SK-N-SH (cell line): ENCODE data around the gene INHBB. TPM values are rescaled to one million over a fixed set of nuclear protein-coding genes. Genes with fewer than 3 reads are reported as not detected.

ENCODE experiments used
- CTCF ChIA-PET: fragments of 300-600, 350-600 bp; formaldehyde crosslinking; extraction: SDS; loops from one replicate; lab custom pipeline; 2021; lab: Yijun Ruan, JAX
- POLR2A ChIA-PET: fragments of 350-600 bp; sonication (Branson Sonifier 250); formaldehyde crosslinking; extraction: SDS; loops from one replicate; lab custom pipeline; 2020; ENCODE audit warnings: antibody characterized with exemption, inconsistent platforms; lab: Yijun Ruan, JAX
- DNase-seq: peaks from one replicate; pipeline ENCODE4 v3.0.0; 2012
- H2AFZ ChIP-seq: fragments of 200-600 bp; sonication (generic); 2 replicates; pipeline ENCODE4 v1.8.1; 2016; ENCODE audit warnings: antibody characterized with exemption, mild to moderate bottlenecking, low read depth
- H3F3A ChIP-seq: fragments of 200-600 bp; sonication (generic); replicated peaks from 2 replicates; pipeline ENCODE3; 2016; ENCODE audit warnings: antibody characterized with exemption, mild to moderate bottlenecking; ENCODE audit not compliant: insufficient read depth
- H3K27ac ChIP-seq, 2 experiments: fragments of 200-500 bp in 1 of 2; fragments of 200-600 bp in 1 of 2; sonication (Bioruptor generic) in 1 of 2; sonication (generic), shearing (Covaris generic) in 1 of 2; 2 replicates each; pipeline versions ENCODE4 v1.5.1 to v1.6.1; 2014 to 2016; ENCODE audit warnings: low read depth in 2 of 2, inconsistent platforms in 1 of 2, low read length in 1 of 2, mild to moderate bottlenecking in 1 of 2, mixed read lengths in 1 of 2
- H3K27me3 ChIP-seq: fragments of 200-600 bp; sonication (generic), shearing (Covaris generic); 2 replicates; pipeline ENCODE4 v1.6.1; 2016; ENCODE audit warnings: mixed run types; ENCODE audit not compliant: insufficient read depth
- H3K36me3 ChIP-seq, 2 experiments: fragments of 200-500 bp in 1 of 2; fragments of 200-600 bp in 1 of 2; sonication (Bioruptor generic) in 1 of 2; sonication (generic) in 1 of 2; replicated peaks in 1 of 2; 2 replicates each; pipeline versions ENCODE3 to v1.5.1; 2014 to 2016; ENCODE audit warnings: low read length in 1 of 2, mild to moderate bottlenecking in 1 of 2; ENCODE audit not compliant: insufficient read depth in 2 of 2, control insufficient read depth in 1 of 2
- H3K4me1 ChIP-seq, 2 experiments: fragments of 200-500 bp in 1 of 2; fragments of 200-600 bp in 1 of 2; sonication (Bioruptor generic) in 1 of 2; sonication (generic), shearing (Covaris generic) in 1 of 2; 2 replicates each; pipeline versions ENCODE4 v1.5.1 to v1.6.1; 2014 to 2016; ENCODE audit warnings: low read depth in 1 of 2, low read length in 1 of 2, mixed run types in 1 of 2; ENCODE audit not compliant: insufficient read depth in 2 of 2, control insufficient read depth in 1 of 2
- H3K4me2 ChIP-seq: fragments of 200-600 bp; sonication (generic), shearing (Covaris generic); 2 replicates; pipeline ENCODE4 v1.6.1; 2017; ENCODE audit warnings: mixed run types
- H3K4me3 ChIP-seq, 2 experiments: fragments of 200-500 bp in 1 of 2; fragments of 200-600 bp in 1 of 2; sonication (Bioruptor generic) in 1 of 2; sonication (generic), shearing (Covaris generic) in 1 of 2; 2 replicates each; pipeline versions ENCODE4 v1.5.1 to v1.8.1; 2014 to 2016; ENCODE audit warnings: low read depth in 2 of 2, inconsistent platforms in 1 of 2, low read length in 1 of 2, mild to moderate bottlenecking in 1 of 2, mixed read lengths in 1 of 2, moderate library complexity in 1 of 2
- H3K79me2 ChIP-seq: fragments of 200-600 bp; sonication (generic); 2 replicates; pipeline ENCODE4 v1.8.1; 2017; ENCODE audit warnings: mild to moderate bottlenecking; ENCODE audit not compliant: insufficient read depth
- H3K9ac ChIP-seq: fragments of 200-600 bp; sonication (generic); 2 replicates; pipeline ENCODE4 v1.6.1; 2017; ENCODE audit warnings: mixed run types
- H3K9me2 ChIP-seq: fragments of 200-600 bp; sonication (generic); 2 replicates; pipeline ENCODE4 v1.6.1; 2017; ENCODE audit warnings: mixed run types
- H3K9me3 ChIP-seq: fragments of 200-600 bp; sonication (generic); 2 replicates; pipeline ENCODE4 v1.6.1; 2017; ENCODE audit warnings: mixed run types, mild to moderate bottlenecking, moderate library complexity
- H4K20me1 ChIP-seq: fragments of 200-600 bp; sonication (generic); 2 replicates; pipeline ENCODE4 v1.6.1; 2017; ENCODE audit warnings: mild to moderate bottlenecking, mixed run types; ENCODE audit not compliant: insufficient read depth
- CHD2 ChIP-seq: fragments of 150-350 bp; IDR thresholded peaks from 2 replicates; pipeline ENCODE4 v1.6.1; 2018; ENCODE audit warnings: low read length; ENCODE audit not compliant: partially characterized antibody
- ELF1 ChIP-seq: IDR thresholded peaks from 2 replicates; pipeline ENCODE4 v1.4.0; 2012
- EP300 ChIP-seq, 2 experiments: IDR thresholded peaks; 2 replicates each; pipeline versions ENCODE4 v1.4.0 to v1.6.1; 2012; ENCODE audit warnings: borderline replicate concordance in 1 of 2, low read depth in 1 of 2, low read length in 1 of 2
- EZH2phosphoT487 ChIP-seq: fragments of 200-600 bp; sonication (generic); IDR thresholded peaks from 2 replicates; pipeline ENCODE4 v1.6.1; 2017; ENCODE audit warnings: low read depth, mixed run types, mild to moderate bottlenecking, antibody characterized with exemption, moderate library complexity, borderline replicate concordance
- FOXM1 ChIP-seq: IDR thresholded peaks from 2 replicates; pipeline ENCODE4 v1.4.0; 2012; ENCODE audit warnings: low read depth, mild to moderate bottlenecking
- GATA2 ChIP-seq: sonication (generic); formaldehyde crosslinking; IDR thresholded peaks from 2 replicates; pipeline ENCODE4 v1.5.0; 2020; ENCODE audit warnings: mild to moderate bottlenecking, missing genetic modification reagents
- MEF2A ChIP-seq: IDR thresholded peaks from 2 replicates; pipeline ENCODE4 v1.4.0; 2012; ENCODE audit warnings: low read depth, borderline replicate concordance
- MXI1 ChIP-seq: IDR thresholded peaks from 2 replicates; pipeline ENCODE4 v1.6.1; 2012; ENCODE audit warnings: mild to moderate bottlenecking, low read depth, low read length, improper control_type of control experiment
- RXRA ChIP-seq: IDR thresholded peaks from 2 replicates; pipeline ENCODE4 v1.4.0; 2012; ENCODE audit warnings: low read depth, mild to moderate bottlenecking, borderline replicate concordance
- TAF1 ChIP-seq: IDR thresholded peaks from 2 replicates; pipeline ENCODE4 v1.6.1; 2012; ENCODE audit warnings: low read depth, mild to moderate bottlenecking, low read length, moderate library complexity, borderline replicate concordance
- TCF12 ChIP-seq: IDR thresholded peaks from 2 replicates; pipeline ENCODE4 v1.4.0; 2012
- YY1 ChIP-seq: IDR thresholded peaks from 2 replicates; pipeline ENCODE4 v1.4.0; 2012; ENCODE audit warnings: low read depth, mild to moderate bottlenecking
- WGBS: methylation state at CpG from one replicate; pipeline ENCODE4 v1.1.6; 2017; ENCODE audit warnings: low lambda C conversion rate; 5-methylcytosine and 5-hydroxymethylcytosine counted together
- polyA plus RNA-seq, 3 experiments: library from polyadenylated mRNA; depleted of rRNA; stranded (reverse); fragments of >200 nt; gene quantifications; 2 replicates each; pipeline ENCODE4 v1.2.3, GENCODE V29; 2012
- TF ChIP-seq, protein P1 (sequence below): IDR thresholded peaks from 2 replicates; pipeline ENCODE4 v1.4.0; 2012; ENCODE audit warnings: low read depth
- TF ChIP-seq, protein P2 (sequence below): fragments of 150-350 bp; IDR thresholded peaks from 2 replicates; pipeline ENCODE4 v1.6.1; 2016; ENCODE audit warnings: mild to moderate bottlenecking, low read depth, low read length
- TF ChIP-seq, protein P3 (sequence below): IDR thresholded peaks from 2 replicates; pipeline ENCODE4 v1.4.0; 2012; ENCODE audit warnings: low read depth, borderline replicate concordance
- TF ChIP-seq, protein P4 (sequence below): IDR thresholded peaks from 2 replicates; pipeline ENCODE4; 2012

INHBB gene
- polyA plus RNA-seq, 1 of the 3 experiments (the other 2 are of a cell fraction) = 0.03 TPM

DNA sequence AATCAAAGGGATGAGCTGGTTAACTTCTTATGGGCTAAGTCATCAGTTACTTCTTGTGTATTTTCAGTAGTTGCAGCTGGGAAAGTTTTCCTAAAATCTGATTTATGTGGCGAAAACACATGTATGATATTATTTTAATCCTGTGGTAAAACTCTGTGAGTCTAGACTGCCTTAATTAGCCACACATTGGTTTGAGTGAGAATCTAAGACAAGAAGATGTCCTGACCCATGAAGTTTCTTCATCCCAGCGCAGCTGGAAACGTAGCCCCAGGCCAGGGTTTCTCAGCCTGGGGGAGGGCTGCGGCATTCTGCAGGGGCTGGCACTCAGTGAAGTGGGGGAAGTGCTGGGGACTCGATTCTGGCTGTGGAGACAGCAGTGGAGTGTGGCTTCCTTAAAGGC, 44.7 kb upstream of the INHBB start:
- H3K36me3 ChIP-seq = peaks cover 13 to 17% of the 10 kb centered on the region in 2 experiments
- POLR2A ChIA-PET = no interaction called here

DNA sequence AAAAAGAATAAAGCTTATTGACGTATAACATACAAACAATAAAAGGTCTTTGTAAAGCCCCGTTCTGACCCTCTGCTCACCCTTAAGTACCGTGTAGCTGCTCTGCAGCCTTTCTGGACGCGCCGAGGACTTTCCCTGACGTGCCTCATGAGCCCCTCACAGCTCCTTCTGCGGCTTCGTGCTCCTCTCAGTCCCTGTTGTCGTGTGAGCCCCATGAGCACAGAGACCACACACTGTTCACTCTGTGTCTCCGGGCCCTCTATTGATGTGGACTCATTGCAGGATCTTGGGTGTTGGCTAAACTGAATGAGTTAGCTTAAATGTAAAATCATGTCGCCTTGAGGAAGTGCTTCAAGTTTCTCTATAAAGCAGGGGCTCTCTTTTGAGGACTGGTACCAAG, 43.6 kb upstream of the INHBB start:
- Histone ChIP-seq H3K27me3 (no peaks in the 10 kb centered on the region), H4K20me1 (0 out of 2 replicates have a peak, but pooled peaks cover 7% of the 10 kb centered on the region), H3K79me2 (no peaks in the 10 kb centered on the region), H3K9ac (no peak overlapping the region)
- WGBS = 97% methylated on average over 12 of the region's 12 CpGs
- TF ChIP-seq, protein P1, sequence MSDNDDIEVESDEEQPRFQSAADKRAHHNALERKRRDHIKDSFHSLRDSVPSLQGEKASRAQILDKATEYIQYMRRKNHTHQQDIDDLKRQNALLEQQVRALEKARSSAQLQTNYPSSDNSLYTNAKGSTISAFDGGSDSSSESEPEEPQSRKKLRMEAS = no peak
- TF ChIP-seq TAF1 (no peak), RXRA (no peak), MEF2A (no peak), ELF1 (no peak), MXI1 (no peak), EZH2phosphoT487 (no peak), CHD2 (no peak), EP300 (IDR thresholded peaks at IDR 0.05; ENCODE audit: borderline replicate concordance in 1 of 2, low read depth in 1 of 2, low read length in 1 of 2) (no peak), FOXM1 (no peak)
- TF ChIP-seq, protein P2, sequence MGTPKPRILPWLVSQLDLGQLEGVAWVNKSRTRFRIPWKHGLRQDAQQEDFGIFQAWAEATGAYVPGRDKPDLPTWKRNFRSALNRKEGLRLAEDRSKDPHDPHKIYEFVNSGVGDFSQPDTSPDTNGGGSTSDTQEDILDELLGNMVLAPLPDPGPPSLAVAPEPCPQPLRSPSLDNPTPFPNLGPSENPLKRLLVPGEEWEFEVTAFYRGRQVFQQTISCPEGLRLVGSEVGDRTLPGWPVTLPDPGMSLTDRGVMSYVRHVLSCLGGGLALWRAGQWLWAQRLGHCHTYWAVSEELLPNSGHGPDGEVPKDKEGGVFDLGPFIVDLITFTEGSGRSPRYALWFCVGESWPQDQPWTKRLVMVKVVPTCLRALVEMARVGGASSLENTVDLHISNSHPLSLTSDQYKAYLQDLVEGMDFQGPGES = no peak
- TF ChIP-seq, protein P3, sequence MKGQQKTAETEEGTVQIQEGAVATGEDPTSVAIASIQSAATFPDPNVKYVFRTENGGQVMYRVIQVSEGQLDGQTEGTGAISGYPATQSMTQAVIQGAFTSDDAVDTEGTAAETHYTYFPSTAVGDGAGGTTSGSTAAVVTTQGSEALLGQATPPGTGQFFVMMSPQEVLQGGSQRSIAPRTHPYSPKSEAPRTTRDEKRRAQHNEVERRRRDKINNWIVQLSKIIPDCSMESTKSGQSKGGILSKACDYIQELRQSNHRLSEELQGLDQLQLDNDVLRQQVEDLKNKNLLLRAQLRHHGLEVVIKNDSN = no peak
- TF ChIP-seq, all 33 proteins: peak for 0
- ChIA-PET POLR2A (no interaction called here), CTCF (interaction anchor here (0.9 to 2.2 kb wide), 5 partner anchors 9 to 378 kb away, joined by 3 to 11 read pairs (median 4); no protein-coding TSS in a partner anchor)
- no peak overlapping the region for H2AFZ ChIP-seq
- no peak overlapping the region for H3K4me3 ChIP-seq
- no peak overlapping the region for H3K4me2 ChIP-seq
- H3F3A ChIP-seq = no peaks in the 10 kb centered on the region
- H3K36me3 ChIP-seq = peaks cover 10 to 15% of the 10 kb centered on the region in 2 experiments
- H3K9me3 ChIP-seq = no peaks in the 10 kb centered on the region
- H3K27ac ChIP-seq = no peak overlapping the region
- H3K9me2 ChIP-seq = no peaks in the 10 kb centered on the region
- no peaks in the 10 kb centered on the region for H3K4me1 ChIP-seq
- no peak for DNase-seq

More for the DNA sequence above, 44.7 kb upstream of the INHBB start:
- Histone ChIP-seq H3K27ac (no peak overlapping the region), H3K4me3 (no peak overlapping the region), H3K9me3 (no peaks in the 10 kb centered on the region), H3K9ac (no peak overlapping the region), H3K79me2 (no peaks in the 10 kb centered on the region), H3K27me3 (no peaks in the 10 kb centered on the region), H3K4me1 (no peaks in the 10 kb centered on the region), H3K4me2 (no peak overlapping the region), H3K9me2 (no peaks in the 10 kb centered on the region), H2AFZ (no peak overlapping the region), H4K20me1 (0 out of 2 replicates have a peak, but pooled peaks cover 7% of the 10 kb centered on the region), H3F3A (no peaks in the 10 kb centered on the region)
- TF ChIP-seq, protein P4, sequence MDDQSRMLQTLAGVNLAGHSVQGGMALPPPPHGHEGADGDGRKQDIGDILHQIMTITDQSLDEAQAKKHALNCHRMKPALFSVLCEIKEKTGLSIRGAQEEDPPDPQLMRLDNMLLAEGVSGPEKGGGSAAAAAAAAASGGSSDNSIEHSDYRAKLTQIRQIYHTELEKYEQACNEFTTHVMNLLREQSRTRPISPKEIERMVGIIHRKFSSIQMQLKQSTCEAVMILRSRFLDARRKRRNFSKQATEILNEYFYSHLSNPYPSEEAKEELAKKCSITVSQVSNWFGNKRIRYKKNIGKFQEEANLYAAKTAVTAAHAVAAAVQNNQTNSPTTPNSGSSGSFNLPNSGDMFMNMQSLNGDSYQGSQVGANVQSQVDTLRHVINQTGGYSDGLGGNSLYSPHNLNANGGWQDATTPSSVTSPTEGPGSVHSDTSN = no peak
- TF ChIP-seq YY1 (no peak), GATA2 (CRISPR knock-in tag) (no peak), TCF12 (no peak)
- CTCF ChIA-PET = interaction anchor here (1.4 to 2.2 kb wide), 4 partner anchors 10 to 379 kb away, joined by 4 to 12 read pairs (median 6); no protein-coding TSS in a partner anchor
- no peak for DNase-seq
- 87% methylated on average over 2 of the region's 5 CpGs for WGBS
